SIG-M5 (cell line): ENCODE results near the gene ASB15.
A peak's percentile ranks its signal among the peaks of the same experiment; 100 is the strongest.
"Not testable (repeated sequence)": the region's sequence is repeated elsewhere in the genome, so short reads cannot be mapped to it uniquely, and the experiment has no call there.

ENCODE experiments used
- DNase-seq: peaks from one replicate; lab custom pipeline; 2025; lab: John Stamatoyannopoulos, UW

Gene ASB15

DNA sequence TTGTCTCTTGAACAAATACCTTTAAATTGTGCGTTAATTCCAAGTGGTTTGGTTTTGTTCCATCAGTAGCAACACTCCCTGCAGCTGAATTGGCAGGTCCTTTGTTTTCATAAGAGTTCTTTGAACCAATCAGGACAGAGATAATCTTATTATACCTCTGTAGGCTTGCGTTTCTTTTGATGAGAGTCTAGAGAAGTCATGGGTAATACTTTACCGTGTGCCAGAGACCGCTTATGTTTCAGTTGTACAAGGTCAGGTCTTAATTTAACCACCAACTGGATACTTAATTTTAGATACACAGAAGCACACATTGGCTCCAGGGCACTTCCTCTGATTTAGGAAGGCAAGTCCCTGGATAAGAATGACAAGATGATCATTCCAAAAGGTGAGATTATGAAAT, at the start of gene ASB15:
Gene ASB15, plus strand, starts transcription at position 292 of the 400 bp plus-strand sequence. CDS start 12,682 bp downstream, outside the sequence.
- no peak for DNase-seq

DNA sequence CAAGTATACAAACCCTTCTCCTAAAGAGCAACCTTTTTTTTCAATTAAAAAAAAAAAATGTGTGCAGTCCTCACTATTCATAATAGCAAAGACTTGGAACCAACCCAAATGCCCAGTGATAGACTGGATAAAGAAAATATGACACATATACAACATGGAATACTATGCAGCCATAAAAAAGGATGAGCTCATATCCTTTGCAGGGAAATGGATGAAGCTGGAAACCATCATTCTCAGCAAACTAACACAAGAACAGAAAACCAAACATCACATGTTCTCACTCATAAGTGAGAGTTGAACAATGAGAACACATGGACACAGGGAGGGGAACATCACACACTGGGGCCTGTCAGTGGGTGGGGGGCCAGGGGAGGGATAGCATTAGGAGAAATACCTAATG, 49.5 kb upstream of the ASB15 start:
- not testable (repeated sequence) for DNase-seq

DNA sequence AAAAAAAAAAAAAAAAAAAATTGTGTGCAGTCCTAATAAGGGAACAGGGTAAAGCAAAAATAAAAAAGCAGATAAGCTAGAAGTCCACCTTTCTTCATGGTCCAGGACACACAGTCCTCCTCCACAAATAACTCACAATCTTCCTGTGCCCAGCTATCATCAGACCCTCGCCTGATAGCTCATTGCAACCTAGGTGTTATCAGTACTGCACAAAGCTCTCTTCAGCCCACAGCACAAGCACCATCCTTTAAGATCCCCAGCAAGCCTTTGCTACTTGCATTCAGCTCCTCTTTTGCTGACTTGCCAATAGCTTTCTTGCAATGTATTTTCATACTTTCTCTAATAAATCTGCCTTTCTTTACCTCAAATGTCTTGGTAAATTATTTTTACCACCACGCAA, 49.0 kb upstream of the ASB15 start:
- no peak for DNase-seq

GRCh38 chr7:123553159-123553558, 48.5 kb upstream of the ASB15 start:
- no peak for DNase-seq

- no peak for DNase-seq
Observed at GRCh38 chr7:123555484-123555883, 46.1 kb upstream of the ASB15 start.

- DNase-seq: no peak
Observed at GRCh38 chr7:123557016-123557397, 44.6 kb upstream of the ASB15 start.

GRCh38 chr7:123557398-123558288, 44.0 kb upstream of the ASB15 start, which contains the start of gene NDUFA5:
NDUFA5 (minus strand) TSS chr7:123557818; CDS start chr7:123557795, 23 bp downstream.
- DNase-seq: peak; percentile 76

GRCh38 chr7:123558289-123558874, 43.2 kb upstream of the ASB15 start:
- no peak for DNase-seq

GRCh38 chr7:123562121-123562520, 39.5 kb upstream of the ASB15 start:
- DNase-seq: no peak

DNA sequence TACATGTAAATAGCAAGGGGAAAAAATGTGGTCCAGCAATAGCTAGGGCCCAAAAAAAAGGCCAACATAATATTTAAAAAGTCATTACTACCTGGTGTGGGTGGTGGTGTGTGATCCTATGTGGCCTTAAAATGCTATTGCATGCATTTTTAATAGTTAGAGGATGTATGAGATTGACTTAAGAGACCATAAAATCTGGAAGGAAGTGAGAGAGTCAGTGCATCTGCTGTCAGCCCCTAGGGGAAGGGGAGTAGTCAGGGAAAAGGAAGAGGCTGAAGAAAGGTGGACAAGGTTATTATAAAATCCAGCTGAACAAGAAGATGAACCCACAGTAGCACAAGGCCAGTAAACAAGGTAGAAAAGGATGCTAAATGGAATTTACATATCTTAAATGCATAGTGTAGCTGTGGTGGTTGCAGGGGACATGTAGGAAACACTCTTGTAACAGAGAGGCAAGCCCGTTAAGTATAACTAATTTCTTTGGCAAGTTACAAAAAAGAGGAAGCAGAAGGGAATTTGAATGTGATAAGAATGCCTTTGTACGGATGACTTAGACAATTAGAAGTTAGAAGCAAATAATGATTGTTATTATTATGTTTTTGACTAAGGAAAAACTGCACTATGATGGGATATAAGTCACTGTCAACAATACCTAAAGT, 32.1 kb upstream of the ASB15 start:
- DNase-seq: no peak

DNA sequence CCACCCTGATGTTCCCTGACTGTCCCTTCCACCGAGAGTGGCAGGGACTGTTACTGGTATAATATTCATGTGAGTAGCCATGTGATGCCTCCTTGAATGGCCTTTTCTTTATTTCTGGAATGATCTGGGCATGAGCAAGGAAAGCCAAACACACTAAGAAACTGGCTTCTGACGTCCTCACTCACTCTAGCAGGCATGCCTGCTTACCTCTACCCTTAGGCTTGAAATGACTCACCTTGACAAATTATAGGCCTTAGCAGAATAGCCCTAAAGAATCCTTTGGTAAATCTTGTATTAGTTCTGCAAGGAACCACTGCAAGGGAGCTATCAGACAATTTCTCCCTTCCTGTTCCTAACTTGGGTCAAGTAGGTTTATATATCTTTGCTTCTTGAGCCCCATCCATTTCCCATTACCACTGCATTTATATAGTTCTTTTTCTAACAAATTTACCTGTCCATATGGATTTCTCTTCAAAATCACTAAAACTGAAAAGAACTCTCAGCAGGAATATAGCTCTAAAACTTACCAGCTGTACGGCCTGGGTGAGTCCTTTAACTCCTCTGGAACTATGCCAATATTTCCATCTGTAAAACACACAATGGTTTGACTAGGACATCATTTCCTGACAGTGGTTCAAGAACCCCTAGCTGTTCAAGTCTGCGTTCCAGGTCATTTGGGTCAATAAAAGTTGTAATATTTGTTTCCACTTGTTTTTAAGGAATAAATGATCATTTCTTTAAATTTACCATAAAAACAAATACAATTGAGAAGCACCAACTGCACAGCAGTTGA, 31.0 kb upstream of the ASB15 start:
- DNase-seq: no peak

- no peak for DNase-seq
Observed at GRCh38 chr7:123571187-123571586, 30.4 kb upstream of the ASB15 start.

GRCh38 chr7:123571684-123572083, 29.9 kb upstream of the ASB15 start:
- DNase-seq: no peak

- no peak for DNase-seq
Observed at GRCh38 chr7:123573341-123573740, 28.3 kb upstream of the ASB15 start.

GRCh38 chr7:123573896-123574467, 27.6 kb upstream of the ASB15 start:
- no peak for DNase-seq

DNA sequence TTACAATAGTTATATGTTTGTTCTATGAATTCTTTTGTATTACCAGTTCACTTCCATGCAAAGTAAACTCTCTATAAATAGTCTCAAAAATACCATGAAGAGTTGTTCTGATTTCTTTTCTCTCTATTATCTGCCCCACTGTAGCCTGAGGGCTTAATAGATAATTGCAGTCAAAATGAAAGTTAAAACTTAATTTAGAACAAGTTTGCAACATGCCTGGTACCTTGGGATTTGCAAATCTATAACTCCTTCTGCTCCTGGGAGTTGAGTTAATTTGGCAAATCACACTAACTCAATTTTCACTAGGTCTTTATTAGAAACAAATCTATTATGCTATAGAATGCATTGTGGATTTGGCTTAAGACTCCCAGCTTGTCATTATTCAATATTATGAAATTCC, 22.2 kb upstream of the ASB15 start:
- no peak for DNase-seq

- DNase-seq: no peak
Observed at GRCh38 chr7:123580406-123581161, 21.0 kb upstream of the ASB15 start.

- DNase-seq: no peak
Observed at GRCh38 chr7:123581162-123581459, 20.5 kb upstream of the ASB15 start.

- DNase-seq: no peak
Observed at GRCh38 chr7:123583821-123584220, 17.8 kb upstream of the ASB15 start.

DNA sequence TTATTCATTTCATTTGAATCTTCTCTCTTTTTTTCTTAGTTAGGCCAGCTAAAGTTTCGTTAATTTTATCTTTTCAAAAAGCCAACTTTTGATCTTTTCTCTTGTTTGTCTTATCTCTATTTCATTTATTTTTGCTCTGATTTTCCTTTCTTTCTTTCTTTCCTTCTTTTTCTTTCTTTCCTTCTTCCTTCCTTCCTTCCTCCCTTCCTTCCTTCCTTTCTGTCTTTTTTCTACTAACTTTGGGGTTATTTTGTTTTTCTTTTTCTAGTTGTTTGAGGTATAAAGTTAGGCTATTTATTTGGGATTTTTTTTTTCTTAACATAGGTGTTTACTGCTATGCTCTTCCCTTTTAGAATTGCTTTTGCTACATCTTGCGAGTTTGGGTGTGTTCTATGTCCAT, 13.2 kb upstream of the ASB15 start:
- DNase-seq: no peak

- no peak for DNase-seq
Observed at GRCh38 chr7:123594813-123595241, 6.8 kb upstream of the ASB15 start.
